ENCODE results near the gene MAMDC4. TPM values are rescaled to one million over a fixed set of nuclear protein-coding genes. Genes with fewer than 3 reads are reported as not detected.
"Not testable (repeated sequence)": the region's sequence is repeated elsewhere in the genome, so short reads cannot be mapped to it uniquely, and the experiment has no call there.

The MAMDC4 gene
- total and polyA plus RNA-seq, 8 donors = 1.1 to 317 (median 4.5) TPM

GRCh38 chr9:136831002-136831719, 21.0 kb upstream of the MAMDC4 start:
- Histone ChIP-seq H3K27ac (no peak overlapping the region), H3K36me3 (peaks cover 51 to 96% (median 92%) of the 10 kb centered on the region in 4 donors), H3K4me3 (no peak overlapping the region), H3K4me1 (no peaks in the 10 kb centered on the region), H3K27me3 (no peaks in the 10 kb centered on the region), H3K9me3 (no peaks in the 10 kb centered on the region)
- TF ChIP-seq POLR2AphosphoS5 (IDR thresholded peaks at IDR 0.05) (no peak), EP300 (IDR thresholded peaks at IDR 0.05) (no peak), CTCF (IDR thresholded peaks at IDR 0.05) (no peak), POLR2A (IDR thresholded peaks at IDR 0.05) (no peak)
- peak in 1 of 2 donors; percentile 2 for DNase-seq
- intact Hi-C loops (cut with DNase I; ENCODE audit: low total_unique reads) = no loop called here
- 90 to 92% (median 91%) methylated on average over 28 to 30 of the region's 30 CpGs for whole genome bisulfite sequencing, 5 donors

- TF ChIP-seq CTCF (IDR thresholded peaks at IDR 0.05) = no peak
- no peak for TF ChIP-seq POLR2A (IDR thresholded peaks at IDR 0.05)
- no peak for TF ChIP-seq POLR2AphosphoS5 (IDR thresholded peaks at IDR 0.05)
- no peak for TF ChIP-seq EP300 (IDR thresholded peaks at IDR 0.05)
Observed at GRCh38 chr9:136831720-136832104, 20.4 kb upstream of the MAMDC4 start.

GRCh38 chr9:136832581-136832980, 19.6 kb upstream of the MAMDC4 start:
- 85 to 98% (median 92%) methylated on average over 8 to 9 of the region's 9 CpGs for WGBS, 5 donors
- peaks cover 42 to 96% (median 92%) of the 10 kb centered on the region in 4 donors for H3K36me3 ChIP-seq
- no peaks in the 10 kb centered on the region for H3K27me3 ChIP-seq
- DNase-seq = no peak
- H3K4me1 ChIP-seq = no peaks in the 10 kb centered on the region
- no peak for TF ChIP-seq POLR2AphosphoS5 (IDR thresholded peaks at IDR 0.05)
- no peak for TF ChIP-seq EP300 (IDR thresholded peaks at IDR 0.05)
- TF ChIP-seq CTCF (IDR thresholded peaks at IDR 0.05) = no peak
- TF ChIP-seq POLR2A (IDR thresholded peaks at IDR 0.05) = no peak
- intact Hi-C loops (cut with DNase I; ENCODE audit: low total_unique reads) = no loop called here
- no peaks in the 10 kb centered on the region for H3K9me3 ChIP-seq
- no peak overlapping the region for H3K27ac ChIP-seq
- no peak overlapping the region for H3K4me3 ChIP-seq

More at GRCh38 chr9:136831720-136832104, 20.4 kb upstream of the MAMDC4 start:
- intact Hi-C loops (cut with DNase I; ENCODE audit: low total_unique reads) = no loop called here
- no peaks in the 10 kb centered on the region for H3K9me3 ChIP-seq
- peaks cover 46 to 96% (median 92%) of the 10 kb centered on the region in 4 donors for H3K36me3 ChIP-seq
- H3K4me3 ChIP-seq = no peak overlapping the region
- WGBS, 5 donors = 89 to 100% (median 94%) methylated on average over 1 to 23 of the region's 23 CpGs
- H3K27me3 ChIP-seq = no peaks in the 10 kb centered on the region
- peak in 1 of 2 donors; percentile 8 for DNase-seq
- H3K27ac ChIP-seq = no peak overlapping the region
- no peaks in the 10 kb centered on the region for H3K4me1 ChIP-seq

- H3K4me1 ChIP-seq; intact Hi-C loops (cut with DNase I; ENCODE audit: low total_unique reads); H3K4me3 ChIP-seq; H3K27ac ChIP-seq; H3K27me3 ChIP-seq; H3K9me3 ChIP-seq: not testable (repeated sequence)
- peaks cover 37 to 96% (median 92%) of the 10 kb centered on the region in 4 donors for H3K36me3 ChIP-seq
- WGBS, 5 donors = 76 to 93% (median 88%) methylated on average over 7 to 16 of the region's 16 CpGs
- DNase-seq = peak in 1 of 2 donors; percentile 1
Observed at GRCh38 chr9:136833381-136834048, 18.6 kb upstream of the MAMDC4 start.
